ENCODE data around the gene GATA1.

Gene GATA1

GRCh38 chrX:48786341-48786800 lies at the start of gene GATA1:
GATA1 (plus strand) TSS chrX:48786590; CDS start chrX:48791110, 4,520 bp downstream.
- DNase-seq = no peak

- no peak for DNase-seq
Observed at GRCh38 chrX:48736878-48737212, 49.5 kb upstream of the GATA1 start.

GRCh38 chrX:48737213-48737938 lies 49.0 kb upstream of the GATA1 start:
- DNase-seq = peak; percentile 92 to 93

GRCh38 chrX:48737940-48738339 lies 48.5 kb upstream of the GATA1 start:
- DNase-seq = no peak

- DNase-seq = no peak
Observed at GRCh38 chrX:48741834-48742233, 44.6 kb upstream of the GATA1 start.

- DNase-seq = no peak
Observed at GRCh38 chrX:48745222-48745621, 41.2 kb upstream of the GATA1 start.

- DNase-seq = no peak
Observed at GRCh38 chrX:48747415-48748016, 38.9 kb upstream of the GATA1 start.

GRCh38 chrX:48749182-48749581 lies 37.2 kb upstream of the GATA1 start:
- no peak for DNase-seq

- DNase-seq = no peak
Observed at GRCh38 chrX:48751343-48751742, 35.0 kb upstream of the GATA1 start.

- no peak for DNase-seq
Observed at GRCh38 chrX:48752498-48752897, 33.9 kb upstream of the GATA1 start.

GRCh38 chrX:48753708-48754228 lies 32.6 kb upstream of the GATA1 start:
- DNase-seq = no peak

- no peak for DNase-seq
Observed at GRCh38 chrX:48754238-48754637, 32.2 kb upstream of the GATA1 start.

GRCh38 chrX:48761674-48762471 lies 24.5 kb upstream of the GATA1 start, which contains the start of gene GLOD5:
GLOD5 (plus strand) TSS chrX:48761747; CDS start chrX:48761791, 44 bp downstream.
- no peak for DNase-seq

GRCh38 chrX:48769230-48769629 lies 17.2 kb upstream of the GATA1 start:
- no peak for DNase-seq

GRCh38 chrX:48770296-48770695 lies 16.1 kb upstream of the GATA1 start:
- no peak for DNase-seq

- no peak for DNase-seq
Observed at GRCh38 chrX:48772602-48773001, 13.8 kb upstream of the GATA1 start.

GRCh38 chrX:48776818-48777439 lies 9.5 kb upstream of the GATA1 start:
- no peak for DNase-seq

GRCh38 chrX:48779399-48779798 lies 7.0 kb upstream of the GATA1 start:
- no peak for DNase-seq

GRCh38 chrX:48781705-48782104 lies 4.7 kb upstream of the GATA1 start:
- no peak for DNase-seq

GRCh38 chrX:48782216-48782615 lies 4.2 kb upstream of the GATA1 start:
- DNase-seq = no peak

- no peak for DNase-seq
Observed at GRCh38 chrX:48782795-48783194, 3.6 kb upstream of the GATA1 start.

GRCh38 chrX:48784726-48785125 lies 1.7 kb upstream of the GATA1 start:
- DNase-seq = no peak

GRCh38 chrX:48785186-48785539 lies 1.2 kb upstream of the GATA1 start:
- DNase-seq = no peak
